ENCODE data around the gene GRIK4. TPM values are rescaled to one million over a fixed set of nuclear protein-coding genes. Genes with fewer than 3 reads are reported as not detected.

The GRIK4 gene
- total RNA-seq, 1 experiment from 2014 or later = not detected

GRCh38 chr11:120590472-120590871, 78.9 kb downstream of the GRIK4 start:
- Histone ChIP-seq H3K27me3 (ENCODE audit: low read length) (peaks cover 97% of the 10 kb centered on the region), H3K9ac (ENCODE audit: low read length) (no peak overlapping the region), H3K9me2 (replicated peaks; ENCODE audit: low read length) (no peaks in the 10 kb centered on the region), H3K4me1 (ENCODE audit: insufficient read depth, low read length) (no peaks in the 10 kb centered on the region), H3K9me3 (ENCODE audit: low read length) (no peaks in the 10 kb centered on the region), H3K4me2 (ENCODE audit: low read length) (no peak overlapping the region), H2AFZ (ENCODE audit: low read length) (no peak overlapping the region), H3K36me3 (ENCODE audit: low read depth, low read length) (no peaks in the 10 kb centered on the region), H3K4me3 (ENCODE audit: low read length) (no peak overlapping the region), H3F3A (ENCODE audit: low read length, unreplicated experiment) (no peaks in the 10 kb centered on the region), H4K20me1 (ENCODE audit: low read length) (no peaks in the 10 kb centered on the region), H3K79me2 (ENCODE audit: low read length) (no peaks in the 10 kb centered on the region), H3K27ac (ENCODE audit: low read length) (no peak overlapping the region)
- intact Hi-C loops (cut with micrococcal nuclease) = no loop called here
- BruUV-seq (replicated peaks) = no TSS peak
- DNase-seq (no peak), ATAC-seq (no peak)
- ChIA-PET CTCF (no interaction called here), POLR2A (ENCODE audit: unreplicated experiment) (no interaction called here)
- TF ChIP-seq EZH2 (IDR thresholded peaks at IDR 0.05; ENCODE audit: low read length, unreplicated experiment) (no peak), EZH2phosphoT487 (IDR thresholded peaks at IDR 0.05; ENCODE audit: borderline replicate concordance, low read length) (no peak), CTCF (conservative IDR thresholded peaks at IDR 0.05; ENCODE audit: low read depth, low read length) (no peak)

GRCh38 chr11:120594746-120595145, 83.2 kb downstream of the GRIK4 start:
- DNase-seq = no peak
- Histone ChIP-seq H3K4me2 (ENCODE audit: low read length) (no peak overlapping the region), H3K4me3 (ENCODE audit: low read length) (no peak overlapping the region), H2AFZ (ENCODE audit: low read length) (no peak overlapping the region), H3F3A (ENCODE audit: low read length, unreplicated experiment) (no peaks in the 10 kb centered on the region), H3K4me1 (ENCODE audit: insufficient read depth, low read length) (no peaks in the 10 kb centered on the region), H3K79me2 (ENCODE audit: low read length) (no peaks in the 10 kb centered on the region), H3K36me3 (ENCODE audit: low read depth, low read length) (no peaks in the 10 kb centered on the region), H3K27me3 (ENCODE audit: low read length) (peaks cover 95% of the 10 kb centered on the region), H3K9ac (ENCODE audit: low read length) (no peak overlapping the region), H3K9me3 (ENCODE audit: low read length) (no peaks in the 10 kb centered on the region), H3K27ac (ENCODE audit: low read length) (no peak overlapping the region), H3K9me2 (replicated peaks; ENCODE audit: low read length) (no peaks in the 10 kb centered on the region), H4K20me1 (ENCODE audit: low read length) (no peaks in the 10 kb centered on the region)
- ATAC-seq = no peak
- no TSS peak for BruUV-seq (replicated peaks)
- intact Hi-C loops (cut with micrococcal nuclease) = no loop called here
- ChIA-PET POLR2A (ENCODE audit: unreplicated experiment) (no interaction called here), CTCF (no interaction called here)
- TF ChIP-seq EZH2 (IDR thresholded peaks at IDR 0.05; ENCODE audit: low read length, unreplicated experiment) = no peak
- TF ChIP-seq CTCF (conservative IDR thresholded peaks at IDR 0.05; ENCODE audit: low read depth, low read length) = no peak
- TF ChIP-seq EZH2phosphoT487 (IDR thresholded peaks at IDR 0.05; ENCODE audit: borderline replicate concordance, low read length) = no peak

- Histone ChIP-seq H3K36me3 (ENCODE audit: low read depth, low read length) (no peaks in the 10 kb centered on the region), H4K20me1 (ENCODE audit: low read length) (no peaks in the 10 kb centered on the region), H3K27me3 (ENCODE audit: low read length) (peaks cover 96% of the 10 kb centered on the region), H3K4me2 (ENCODE audit: low read length) (no peak overlapping the region), H3K4me1 (ENCODE audit: insufficient read depth, low read length) (no peaks in the 10 kb centered on the region), H3K79me2 (ENCODE audit: low read length) (no peaks in the 10 kb centered on the region), H2AFZ (ENCODE audit: low read length) (no peak overlapping the region), H3K9me2 (replicated peaks; ENCODE audit: low read length) (no peaks in the 10 kb centered on the region), H3K9me3 (ENCODE audit: low read length) (no peaks in the 10 kb centered on the region), H3K9ac (ENCODE audit: low read length) (no peak overlapping the region), H3K4me3 (ENCODE audit: low read length) (no peak overlapping the region), H3F3A (ENCODE audit: low read length, unreplicated experiment) (no peaks in the 10 kb centered on the region), H3K27ac (ENCODE audit: low read length) (no peak overlapping the region)
- no peak for TF ChIP-seq CTCF (conservative IDR thresholded peaks at IDR 0.05; ENCODE audit: low read depth, low read length)
- TF ChIP-seq EZH2 (IDR thresholded peaks at IDR 0.05; ENCODE audit: low read length, unreplicated experiment) = no peak
- TF ChIP-seq EZH2phosphoT487 (IDR thresholded peaks at IDR 0.05; ENCODE audit: borderline replicate concordance, low read length) = no peak
- ATAC-seq (no peak), DNase-seq (no peak)
- ChIA-PET CTCF (no interaction called here), POLR2A (ENCODE audit: unreplicated experiment) (no interaction called here)
- no TSS peak for BruUV-seq (replicated peaks)
- intact Hi-C loops (cut with micrococcal nuclease) = no loop called here
These were observed 84.0 kb downstream of the GRIK4 start for GRCh38 chr11:120595557-120595956.

All from PC-3 (cell line).